Measurements from ENCODE around the gene KCNC1.

The KCNC1 gene

DNA sequence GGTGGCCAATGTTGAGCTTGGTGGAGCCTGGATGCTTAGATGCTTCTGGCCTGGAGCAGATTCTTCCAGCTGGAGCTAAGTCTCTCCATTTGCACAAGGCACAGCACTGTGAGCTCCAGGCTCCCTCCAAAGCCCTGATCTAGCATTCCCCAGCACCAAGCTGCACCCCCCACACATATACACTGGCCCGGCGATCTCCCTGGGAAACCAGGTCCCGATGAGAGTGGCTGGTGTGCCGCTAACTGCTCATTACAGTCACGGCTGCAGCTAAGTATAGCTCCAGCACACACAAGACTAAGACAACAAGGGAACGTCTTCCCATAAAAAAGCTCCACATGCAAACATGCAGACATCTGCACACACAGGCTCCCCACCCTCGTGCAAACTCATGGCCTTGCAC, 17.6 kb downstream of the KCNC1 start:
- DNase-seq (ENCODE audit: low read depth in 4 of 4, low spot score in 1 of 4): no peak

DNA sequence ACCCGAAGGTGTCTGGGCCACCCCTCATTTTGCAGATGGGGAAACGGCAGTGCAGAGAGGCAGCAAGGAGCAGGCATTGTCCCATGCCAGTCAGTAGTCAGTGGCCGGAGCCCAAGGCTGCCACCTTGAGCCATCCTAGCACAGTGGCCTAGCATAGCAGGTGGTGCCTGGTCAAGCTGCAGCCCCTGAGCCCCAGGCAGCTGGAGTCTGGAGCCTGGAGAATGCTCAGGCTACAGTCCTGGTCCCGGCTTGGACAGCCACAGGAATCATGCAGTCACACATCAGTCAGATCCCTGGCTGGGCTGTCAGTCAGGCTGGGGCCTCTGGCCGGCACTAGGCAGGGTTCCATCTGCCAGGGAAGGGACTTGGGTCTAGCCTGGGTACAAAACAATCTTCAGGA, 18.6 kb downstream of the KCNC1 start:
- DNase-seq (ENCODE audit: low read depth in 4 of 4, low spot score in 1 of 4): no peak

DNA sequence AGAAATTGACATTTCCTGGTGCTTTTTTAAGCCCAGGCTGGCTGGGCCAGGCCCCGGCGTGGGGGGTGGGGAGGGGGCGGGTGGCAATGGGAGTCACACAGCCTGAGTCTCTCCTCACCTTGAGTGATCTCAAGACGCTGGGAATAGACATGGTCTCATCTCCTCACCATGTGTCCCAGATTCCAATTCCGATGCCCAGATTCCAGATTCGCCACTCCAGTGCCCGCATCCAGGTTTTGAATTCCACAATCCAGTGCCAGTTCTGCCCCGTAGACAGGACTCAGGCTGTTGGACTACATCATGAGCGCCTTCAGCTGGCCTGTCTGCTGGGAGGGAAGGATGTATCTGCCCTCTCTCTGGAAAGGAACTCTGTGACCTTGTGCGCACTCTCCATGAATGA, 19.1 kb downstream of the KCNC1 start:
- no peak for DNase-seq (ENCODE audit: low read depth in 4 of 4, low spot score in 1 of 4)

DNA sequence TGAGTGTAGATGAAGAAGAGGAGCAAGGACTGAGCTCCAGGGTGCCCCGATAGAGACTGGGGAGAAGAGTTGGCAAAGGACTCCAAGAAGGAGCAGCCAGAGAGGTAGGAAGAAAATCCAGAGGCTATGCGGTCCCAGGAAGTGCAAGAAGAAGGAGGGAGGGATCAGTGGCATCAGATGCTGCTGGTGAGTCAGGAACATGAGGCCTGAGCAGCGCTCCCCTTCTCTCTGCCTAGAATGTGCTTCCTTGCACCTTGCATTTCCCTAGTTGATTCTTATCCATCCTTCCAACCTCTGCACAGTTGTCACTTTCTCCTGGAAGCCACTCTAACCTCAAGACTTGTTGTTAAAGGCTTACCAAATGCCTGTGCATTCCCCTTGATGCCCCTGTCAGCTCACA, 21.3 kb downstream of the KCNC1 start:
- DNase-seq (ENCODE audit: low read depth in 4 of 4, low spot score in 1 of 4): no peak

DNA sequence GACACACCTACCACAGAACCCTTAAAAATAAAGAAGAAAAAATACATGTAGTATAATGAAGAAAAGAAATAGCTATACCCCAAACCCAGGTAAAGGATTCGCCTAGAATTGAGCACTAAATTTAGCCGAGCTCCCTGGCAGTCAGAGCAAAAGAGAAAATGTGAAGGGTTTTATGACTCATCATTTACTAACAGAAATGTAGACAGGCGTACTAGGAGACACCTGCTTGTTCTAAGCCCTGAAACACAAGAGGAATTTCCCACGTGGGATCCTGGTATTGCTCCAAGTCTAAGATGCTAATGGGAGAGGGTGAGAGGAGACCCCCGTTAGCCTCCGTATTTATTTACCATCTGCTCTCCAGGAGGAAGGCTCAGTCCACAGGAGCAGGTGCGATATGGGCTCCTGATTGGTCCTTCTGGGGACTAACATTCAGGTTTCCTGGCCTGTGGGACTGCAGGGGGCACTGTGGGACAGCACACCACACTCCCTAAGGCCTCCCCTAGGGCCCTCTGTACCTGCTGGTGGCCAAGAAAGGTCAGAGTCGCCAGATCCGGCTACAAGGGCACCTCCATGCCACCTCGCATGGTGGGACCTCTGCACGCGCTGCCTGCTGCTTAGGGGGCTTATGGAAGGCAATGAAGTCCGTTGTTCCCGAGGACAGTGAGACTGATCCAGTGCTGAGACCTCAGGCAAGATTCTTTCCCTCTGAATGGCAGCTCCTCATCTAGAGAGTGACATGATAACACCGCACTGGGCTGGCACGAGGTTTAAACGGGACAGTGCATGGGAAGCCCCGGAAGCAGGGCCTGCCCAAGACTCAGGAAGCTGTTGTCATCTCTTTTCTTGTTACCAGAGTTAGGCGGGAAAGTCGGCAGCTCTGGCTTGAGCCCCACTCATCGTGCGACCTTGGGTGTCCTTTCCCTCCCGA, 25.8 kb downstream of the KCNC1 start:
- no peak for DNase-seq (ENCODE audit: low read depth in 4 of 4, low spot score in 1 of 4)

DNA sequence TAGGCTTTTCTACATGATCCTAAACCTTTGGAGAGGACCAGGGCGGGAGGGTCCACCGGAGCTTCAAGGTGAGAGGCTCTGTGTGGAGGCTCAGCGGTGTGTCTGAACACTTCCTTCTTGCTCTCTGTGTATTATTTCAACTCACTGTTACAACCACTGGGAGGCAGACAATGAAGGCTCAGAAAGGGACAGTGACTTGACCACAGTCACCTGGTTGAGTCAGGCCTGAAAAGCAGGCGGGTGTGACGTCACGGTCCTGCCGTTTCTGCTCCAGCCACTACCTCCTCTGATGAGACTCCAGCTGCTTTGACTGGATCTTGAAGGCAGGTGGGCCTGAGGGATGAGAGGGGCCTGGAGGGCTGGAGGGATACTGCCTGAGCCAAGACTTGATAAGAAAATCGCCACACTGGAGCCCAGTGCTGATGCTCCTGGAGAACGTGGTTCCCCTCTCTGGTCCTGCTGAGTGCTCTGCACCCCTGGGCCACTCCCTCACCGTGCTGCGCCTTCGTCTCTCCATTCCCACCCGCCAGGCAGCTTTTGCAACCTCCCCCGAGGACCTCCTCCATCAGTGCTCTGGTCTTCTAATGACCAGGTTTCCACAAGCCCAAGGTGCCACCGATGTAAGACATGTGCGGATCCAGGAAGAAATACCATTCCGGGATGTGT, 27.9 kb downstream of the KCNC1 start:
- DNase-seq (ENCODE audit: low read depth in 4 of 4, low spot score in 1 of 4): no peak

DNA sequence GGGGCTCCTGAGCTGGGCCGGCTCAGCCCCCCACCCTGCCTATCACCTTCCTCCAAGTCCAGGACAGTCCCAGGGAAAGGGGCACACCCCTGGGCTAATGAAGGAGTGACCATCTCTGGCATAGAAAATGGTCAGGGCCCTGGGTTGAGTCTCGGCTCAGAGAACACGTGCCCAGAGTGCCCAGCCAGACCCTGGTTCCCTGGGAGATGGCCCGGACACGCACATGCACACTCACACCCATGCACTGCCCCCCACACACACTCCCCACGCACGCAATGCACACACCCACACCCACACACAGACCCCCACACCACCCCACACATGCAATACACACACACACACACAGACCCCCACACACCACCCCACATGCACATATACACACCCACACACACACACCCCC, 28.7 kb downstream of the KCNC1 start:
- no peak for DNase-seq (ENCODE audit: low read depth in 4 of 4, low spot score in 1 of 4)

DNA sequence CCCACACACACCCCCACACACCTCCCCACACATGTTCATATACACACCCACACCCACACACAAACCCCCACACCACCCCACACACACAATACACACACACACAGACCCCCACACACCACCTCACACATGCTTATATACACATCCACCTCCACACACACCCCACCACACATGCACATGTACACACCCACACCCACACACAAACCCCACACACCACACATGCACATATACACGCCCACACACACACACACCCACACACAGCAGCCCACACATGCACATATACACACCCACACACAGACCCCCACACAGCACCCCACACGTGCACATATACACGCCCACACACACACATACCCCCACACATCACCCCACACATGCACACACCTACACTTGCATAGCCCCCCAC, 29.1 kb downstream of the KCNC1 start:
- no peak for DNase-seq (ENCODE audit: low read depth in 4 of 4, low spot score in 1 of 4)

DNA sequence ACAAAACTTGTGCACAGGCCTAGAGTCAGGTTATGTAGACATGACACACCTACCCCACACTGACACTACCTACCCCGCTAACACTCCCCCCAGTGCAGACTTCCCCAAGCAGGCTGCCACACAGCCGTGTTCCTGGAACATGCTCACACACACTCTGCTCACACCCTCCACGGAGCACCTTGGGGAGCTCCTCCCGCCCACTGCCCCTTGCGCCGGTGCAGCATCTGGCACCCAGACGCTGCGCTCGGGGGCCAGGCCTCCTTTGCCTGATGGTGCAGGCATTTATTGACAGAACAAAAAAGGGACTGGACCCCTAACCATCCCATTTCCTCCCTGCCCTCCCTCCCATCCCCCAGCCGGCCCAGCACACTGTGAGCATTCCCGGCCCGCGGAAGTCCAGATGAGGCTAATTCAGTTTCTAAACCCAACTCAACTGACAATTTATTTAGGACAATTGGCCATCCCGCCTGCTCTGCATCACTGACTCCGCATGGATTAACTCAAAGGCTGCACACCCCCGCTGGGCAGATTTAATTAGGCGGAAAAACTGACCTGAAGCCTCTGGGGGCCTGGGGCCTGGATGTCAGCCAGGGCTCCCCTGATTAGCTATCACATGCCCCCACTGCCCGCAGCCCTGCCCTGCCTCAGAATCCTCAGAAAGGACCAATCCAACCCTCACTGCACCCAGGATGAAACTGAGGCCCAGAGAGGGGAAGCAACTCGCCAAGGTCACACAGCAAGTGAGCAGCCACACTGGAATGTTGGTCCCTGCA, 30.1 kb downstream of the KCNC1 start:
- no peak for DNase-seq (ENCODE audit: low read depth in 4 of 4, low spot score in 1 of 4)

DNA sequence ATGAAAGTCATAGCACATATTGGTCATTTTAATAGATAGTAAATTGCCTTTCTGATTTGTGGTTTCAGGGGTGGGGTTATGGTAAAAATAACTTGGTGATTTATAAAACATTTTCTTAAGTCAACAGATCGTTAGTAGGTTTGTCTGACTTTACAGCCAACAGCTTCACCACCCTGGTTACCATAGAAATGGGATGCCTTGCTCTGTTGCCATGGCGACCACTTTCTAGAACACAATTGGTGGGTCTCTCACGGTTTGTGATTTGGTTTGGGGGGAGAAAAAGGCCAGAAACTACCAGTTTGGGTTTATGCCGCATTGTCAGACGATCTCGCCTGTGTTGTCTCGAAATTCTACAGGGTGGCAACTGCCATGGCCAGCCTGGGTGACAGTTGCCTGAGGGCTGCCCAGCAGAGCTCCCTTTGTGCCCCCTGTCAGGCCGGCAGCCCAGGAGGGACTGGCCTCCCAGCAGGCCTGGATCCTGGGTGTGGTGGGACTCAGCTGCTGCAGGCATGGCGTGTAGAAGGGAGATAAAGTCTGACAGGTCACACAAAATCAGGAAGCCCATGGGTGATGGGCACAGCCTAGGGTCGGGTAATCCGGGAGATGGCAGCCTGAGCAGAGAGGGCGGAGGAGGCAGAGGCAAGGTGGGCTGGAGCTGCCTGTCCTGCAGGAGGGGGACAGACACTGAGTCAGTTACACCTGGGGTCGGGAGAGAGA, 30.9 kb downstream of the KCNC1 start:
- DNase-seq (ENCODE audit: low read depth in 4 of 4, low spot score in 1 of 4): no peak

DNA sequence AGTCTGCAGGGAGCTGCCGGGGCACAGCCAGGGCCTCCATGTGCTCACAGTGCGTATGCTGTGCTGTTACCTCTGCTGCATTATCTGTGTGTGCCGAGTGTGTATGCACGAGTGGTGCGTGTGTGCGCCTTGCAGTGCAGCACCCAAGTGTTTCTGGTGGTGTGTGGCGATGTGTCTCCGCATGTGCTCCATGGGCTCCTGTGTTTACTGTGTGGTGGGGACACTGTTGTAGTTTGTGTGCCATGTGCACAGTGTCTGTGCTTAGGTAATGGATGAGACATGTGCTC, 31.4 kb downstream of the KCNC1 start:
- no peak for DNase-seq (ENCODE audit: low read depth in 4 of 4, low spot score in 1 of 4)

DNA sequence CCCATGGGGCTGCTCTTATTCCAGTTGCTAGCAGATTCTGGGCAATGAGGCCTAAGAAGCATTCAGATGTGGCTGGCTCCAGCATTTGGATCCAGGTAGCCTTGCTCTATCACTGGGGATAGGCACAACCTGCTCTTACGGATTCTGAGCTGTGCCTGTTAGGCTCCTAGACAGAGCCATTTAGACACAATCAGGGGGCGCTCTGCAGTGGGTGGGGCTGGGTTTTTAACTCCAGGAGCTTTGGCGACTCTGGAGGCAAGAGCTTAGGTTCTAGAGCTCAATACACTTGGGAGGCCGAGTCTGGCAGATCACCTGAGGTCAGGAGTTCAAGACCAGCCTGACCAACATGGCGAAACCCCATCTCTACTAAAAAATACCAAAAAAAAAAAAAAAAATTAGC, 32.0 kb downstream of the KCNC1 start:
- no peak for DNase-seq (ENCODE audit: low read depth in 4 of 4, low spot score in 1 of 4)

DNA sequence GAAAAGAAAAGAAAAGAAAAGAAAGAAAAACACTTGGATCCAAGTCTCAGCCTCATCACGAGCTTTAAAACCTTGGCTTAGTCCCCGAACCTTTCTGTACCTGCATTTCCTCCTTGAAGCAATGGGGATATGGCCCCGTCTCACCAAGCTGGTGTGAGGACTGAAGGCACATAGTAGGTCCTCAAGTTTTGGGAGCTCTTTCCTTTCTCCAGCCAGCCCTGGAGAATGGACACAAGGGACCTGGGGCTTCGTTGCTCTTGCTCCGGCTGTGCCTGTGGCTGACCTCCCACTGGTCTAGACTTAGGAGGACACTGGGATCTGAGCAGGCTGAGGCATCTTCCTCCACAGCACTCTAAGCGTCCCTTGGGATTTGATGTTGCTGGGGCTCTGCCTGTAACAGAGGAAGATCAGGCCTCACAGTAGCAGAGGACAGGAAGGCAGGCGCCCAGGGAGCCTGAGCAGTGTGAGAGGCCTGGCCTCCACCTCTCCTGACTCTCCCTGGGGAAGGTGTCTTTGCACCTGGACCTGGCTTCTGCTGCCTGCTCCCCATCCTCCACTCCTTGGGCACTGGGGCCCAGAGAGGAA, 32.8 kb downstream of the KCNC1 start:
- DNase-seq (ENCODE audit: low read depth in 4 of 4, low spot score in 1 of 4): no peak

DNA sequence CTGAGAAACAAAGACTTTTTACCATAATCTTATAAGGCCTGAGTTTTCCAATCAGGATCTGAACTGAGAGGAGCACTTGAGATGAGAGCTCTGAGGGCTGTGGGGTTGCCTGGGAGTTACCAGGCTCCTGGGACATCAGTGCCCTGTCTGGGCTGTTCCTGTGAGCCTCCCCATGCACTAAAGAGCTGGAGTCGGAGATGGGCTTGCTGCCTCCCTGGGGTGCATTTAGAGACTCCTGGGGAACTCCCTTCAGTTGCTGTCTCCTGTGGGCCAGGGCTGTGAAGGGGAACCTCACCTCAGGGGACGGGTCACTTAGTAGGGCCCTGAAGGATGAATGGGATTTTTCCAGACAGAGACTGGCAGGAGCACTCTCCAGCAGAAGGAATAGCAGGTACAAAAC, 33.3 kb downstream of the KCNC1 start:
- DNase-seq (ENCODE audit: low read depth in 4 of 4, low spot score in 1 of 4): no peak

DNA sequence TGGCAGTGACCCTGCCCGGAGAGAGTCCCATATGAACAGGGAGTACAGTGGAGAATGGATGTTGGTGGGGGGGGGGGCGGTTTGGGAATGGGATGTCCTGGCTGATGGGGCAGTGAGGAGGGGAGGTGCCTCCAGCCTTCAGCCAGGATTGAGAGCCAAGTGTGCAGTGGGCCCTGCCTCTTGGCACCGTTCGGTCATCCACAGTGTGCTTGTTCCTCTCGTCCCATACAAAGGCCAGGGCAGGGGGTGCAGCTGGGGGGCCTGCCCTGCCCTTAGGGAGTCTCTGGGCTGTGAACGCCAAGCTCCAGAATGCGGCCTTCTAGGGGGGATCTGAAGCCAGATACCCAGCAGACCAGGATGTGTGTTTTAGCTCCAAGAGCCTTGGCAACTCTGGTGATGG, 34.0 kb downstream of the KCNC1 start:
- DNase-seq (ENCODE audit: low read depth in 4 of 4, low spot score in 1 of 4): no peak

DNA sequence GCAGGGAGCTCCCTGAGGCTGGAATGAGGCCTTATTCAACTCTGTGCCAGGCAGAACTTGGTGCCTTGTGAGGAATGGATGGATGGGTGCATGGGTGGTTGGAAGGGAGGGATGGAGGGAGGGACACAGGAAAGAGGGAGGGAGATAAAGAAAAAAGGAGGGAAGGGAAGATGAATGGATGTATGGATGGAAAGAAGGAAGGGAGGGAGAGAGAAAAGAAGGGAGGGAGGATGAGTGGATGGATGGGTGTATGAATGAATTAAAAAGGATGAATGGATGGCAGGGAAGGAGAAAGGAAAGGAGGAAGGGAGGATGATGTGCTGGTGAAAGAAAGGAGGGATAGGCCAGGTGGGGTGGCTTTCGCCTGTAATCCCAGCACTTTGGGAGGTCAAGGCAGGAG, 34.6 kb downstream of the KCNC1 start:
- DNase-seq (ENCODE audit: low read depth in 4 of 4, low spot score in 1 of 4): no peak

DNA sequence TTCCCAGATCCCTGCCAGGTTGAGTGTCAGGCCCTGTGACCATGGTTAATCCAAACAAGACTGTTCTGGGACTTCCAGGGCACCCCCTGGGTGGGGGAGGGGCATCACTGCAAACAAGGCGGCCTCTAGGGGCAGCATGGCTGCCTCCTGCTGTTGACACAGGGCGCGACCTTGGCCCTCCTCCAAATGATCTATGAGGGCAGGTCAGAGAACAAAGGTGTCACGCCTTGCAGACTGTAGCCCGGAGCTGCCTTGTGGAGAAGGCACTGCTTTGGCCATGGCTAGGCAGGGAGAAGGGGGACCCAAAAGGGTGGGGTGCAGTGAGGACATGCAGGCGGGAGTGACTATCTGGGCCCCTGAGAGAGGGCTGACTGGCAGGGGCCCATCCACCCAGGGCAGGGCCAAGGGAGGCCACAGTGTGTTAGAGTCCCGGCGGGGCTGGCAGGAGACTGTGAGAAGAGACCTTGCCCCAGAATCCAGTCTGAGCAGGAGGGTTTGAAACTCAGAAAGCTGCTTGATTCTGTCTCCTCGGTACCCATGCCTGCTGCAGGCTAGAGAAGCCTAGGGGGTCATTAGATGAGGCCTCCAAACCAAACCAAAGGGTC, 35.6 kb downstream of the KCNC1 start:
- DNase-seq (ENCODE audit: low read depth in 4 of 4, low spot score in 1 of 4): no peak

DNA sequence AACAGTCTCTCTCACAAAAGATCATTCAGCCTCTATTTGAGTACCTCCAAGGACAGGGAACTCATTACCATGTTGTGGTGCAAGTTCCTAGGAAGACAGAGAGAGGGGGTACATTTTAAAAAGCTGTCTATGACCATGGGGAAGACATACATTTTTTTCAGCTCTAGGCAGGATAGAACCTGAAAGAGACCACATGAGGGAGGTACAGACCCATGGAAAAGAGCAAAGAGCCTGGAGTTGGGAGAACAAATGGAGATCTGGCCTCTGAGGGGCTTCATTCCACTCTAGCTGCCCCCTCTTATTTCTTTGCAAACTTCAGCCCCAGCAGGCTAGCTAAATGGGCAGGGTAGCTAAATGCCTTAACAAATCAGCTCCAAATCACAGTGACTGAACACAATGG, 36.3 kb downstream of the KCNC1 start:
- DNase-seq (ENCODE audit: low read depth in 4 of 4, low spot score in 1 of 4): no peak

DNA sequence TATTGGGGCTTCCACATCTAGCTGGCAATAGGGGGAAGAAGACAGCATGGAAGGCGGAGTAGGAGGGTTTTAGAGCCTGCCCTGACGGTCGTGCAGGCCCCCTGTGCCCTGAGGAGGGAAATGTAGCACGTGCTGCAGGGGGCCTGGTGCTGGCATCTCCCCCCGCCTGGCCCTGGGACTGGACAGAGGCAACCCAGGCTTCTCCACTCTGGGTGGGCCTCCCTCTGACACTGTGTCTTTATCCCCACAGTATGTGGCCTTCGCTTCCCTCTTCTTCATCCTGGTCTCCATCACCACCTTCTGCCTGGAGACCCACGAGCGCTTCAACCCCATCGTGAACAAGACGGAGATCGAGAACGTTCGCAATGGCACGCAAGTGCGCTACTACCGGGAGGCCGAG, 36.8 kb downstream of the KCNC1 start:
- DNase-seq (ENCODE audit: low read depth in 4 of 4, low spot score in 1 of 4): no peak

DNA sequence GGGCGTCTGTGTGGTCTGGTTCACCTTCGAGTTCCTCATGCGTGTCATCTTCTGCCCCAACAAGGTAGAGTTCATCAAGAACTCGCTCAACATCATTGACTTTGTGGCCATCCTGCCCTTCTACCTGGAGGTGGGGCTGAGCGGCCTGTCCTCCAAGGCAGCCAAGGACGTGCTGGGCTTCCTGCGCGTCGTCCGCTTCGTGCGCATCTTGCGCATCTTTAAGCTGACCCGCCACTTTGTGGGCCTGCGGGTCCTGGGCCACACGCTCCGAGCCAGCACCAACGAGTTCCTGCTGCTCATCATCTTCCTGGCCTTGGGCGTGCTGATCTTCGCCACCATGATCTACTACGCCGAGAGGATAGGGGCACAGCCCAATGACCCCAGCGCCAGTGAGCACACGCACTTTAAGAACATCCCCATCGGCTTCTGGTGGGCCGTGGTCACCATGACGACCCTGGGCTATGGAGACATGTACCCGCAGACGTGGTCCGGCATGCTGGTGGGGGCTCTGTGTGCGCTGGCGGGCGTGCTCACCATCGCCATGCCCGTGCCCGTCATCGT, 37.3 kb downstream of the KCNC1 start:
- DNase-seq (ENCODE audit: low read depth in 4 of 4, low spot score in 1 of 4): no peak
